Kidney capillary endothelial cell (primary cell): ENCODE data around the gene PTPRN2.
"Not testable (repeated sequence)": the region's sequence is repeated elsewhere in the genome, so short reads cannot be mapped to it uniquely, and the experiment has no call there.

ENCODE experiments used
- DNase-seq: peaks from one replicate; pipeline ENCODE4 v3.0.0-alpha.2; 2018; ENCODE audit warnings: low spot score

The PTPRN2 gene

GRCh38 chr7:158550886-158551452, 36.7 kb downstream of the PTPRN2 start:
- no peak for DNase-seq

- no peak for DNase-seq
Observed at GRCh38 chr7:158550394-158550700, 37.3 kb downstream of the PTPRN2 start.

- DNase-seq: peak; percentile 53
Observed at GRCh38 chr7:158549616-158550393, 37.8 kb downstream of the PTPRN2 start.

DNA sequence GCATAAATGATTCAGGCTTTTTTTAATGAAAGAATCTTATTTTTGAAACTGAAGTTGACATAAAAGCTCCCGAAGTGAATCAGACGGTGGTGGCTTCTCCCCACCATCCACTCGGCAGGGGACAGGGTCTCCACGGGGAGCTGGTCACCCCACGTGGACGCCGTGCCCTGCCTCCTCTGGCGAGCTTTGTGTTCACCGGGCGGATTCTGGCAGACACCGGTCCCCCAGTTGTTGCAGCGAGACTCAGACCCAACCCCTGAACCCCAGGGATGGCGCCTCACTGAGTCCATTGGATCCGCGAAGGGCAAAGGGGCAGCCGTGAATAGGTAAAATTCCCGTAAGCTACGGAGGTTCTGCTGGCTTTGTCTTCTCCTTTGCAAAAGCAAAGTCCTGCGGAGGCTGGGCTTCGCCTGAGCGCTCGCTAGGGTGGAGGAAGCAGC, 38.4 kb downstream of the PTPRN2 start:
- DNase-seq: no peak

- no peak for DNase-seq
Observed at GRCh38 chr7:158548726-158549125, 38.9 kb downstream of the PTPRN2 start.

GRCh38 chr7:158547817-158548216, 39.8 kb downstream of the PTPRN2 start:
- no peak for DNase-seq

- no peak for DNase-seq
Observed at GRCh38 chr7:158546626-158547025, 41.0 kb downstream of the PTPRN2 start.

- no peak for DNase-seq
Observed at GRCh38 chr7:158546214-158546613, 41.4 kb downstream of the PTPRN2 start.

GRCh38 chr7:158544708-158545107, 42.9 kb downstream of the PTPRN2 start:
- DNase-seq: no peak

DNA sequence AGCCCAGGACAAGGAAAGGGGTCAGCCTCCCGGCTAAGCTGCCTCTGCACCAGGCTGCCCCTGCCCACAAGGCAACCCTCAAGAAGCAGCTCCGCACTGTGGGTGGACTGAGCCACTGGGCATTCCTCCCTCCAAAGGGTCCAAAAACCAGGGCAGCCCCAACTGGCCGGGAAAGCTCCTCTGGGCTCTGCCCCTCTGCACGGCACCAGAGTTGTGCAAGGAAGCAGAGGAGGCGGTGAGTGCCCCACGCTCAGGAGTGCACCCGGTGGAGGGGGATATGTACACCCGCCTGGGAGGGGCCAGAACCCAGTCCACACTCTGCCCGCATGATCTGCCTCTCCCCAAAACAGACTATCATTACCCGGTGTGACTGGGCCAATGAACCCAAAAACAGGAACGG, 43.8 kb downstream of the PTPRN2 start:
- no peak for DNase-seq

DNA sequence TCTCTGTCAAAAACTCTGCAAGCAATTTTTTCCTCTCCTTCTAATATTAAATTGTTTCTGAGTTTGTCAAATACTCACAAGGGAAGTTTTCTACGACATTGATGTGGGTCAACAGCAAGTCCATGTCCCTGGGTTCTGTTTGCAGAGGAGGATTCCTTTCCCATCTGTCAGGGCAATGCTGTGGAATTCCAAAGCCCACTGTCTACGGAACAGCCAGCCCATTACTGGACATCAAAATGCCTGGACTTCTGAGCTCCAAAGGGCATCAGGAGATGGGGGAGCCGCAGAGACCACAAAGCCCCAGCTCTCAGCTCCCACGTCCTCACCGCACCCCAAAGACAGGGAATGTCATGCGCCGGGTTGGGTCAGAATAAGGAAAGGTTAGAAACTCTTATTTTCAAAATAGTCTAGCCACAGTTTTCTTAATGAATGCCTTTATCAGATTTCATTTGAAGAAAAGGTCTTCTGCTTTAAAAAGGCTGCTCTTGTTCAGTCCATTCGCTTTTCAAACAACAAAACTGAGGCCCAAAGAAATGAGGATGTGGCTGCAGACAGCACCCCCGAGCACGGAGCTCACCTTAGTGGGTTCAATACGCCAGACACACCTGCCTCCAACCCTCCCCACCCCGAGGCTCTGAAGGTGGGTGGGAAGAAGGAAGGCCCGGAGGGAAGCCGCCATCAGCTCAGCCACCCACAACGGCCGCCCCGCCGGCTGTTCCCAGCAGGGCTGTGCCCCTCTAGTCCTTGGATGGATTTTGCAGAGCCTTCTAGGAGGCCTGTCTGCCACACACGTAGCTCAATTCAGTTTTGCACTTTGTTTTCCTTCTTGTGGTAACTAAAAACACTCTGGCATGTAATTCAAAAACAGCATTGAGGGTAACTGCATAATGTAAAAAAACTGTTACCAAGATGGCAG, 44.7 kb downstream of the PTPRN2 start:
- no peak for DNase-seq

GRCh38 chr7:158541346-158542010, 46.1 kb downstream of the PTPRN2 start:
- DNase-seq: no peak

- DNase-seq: no peak
Observed at GRCh38 chr7:158539711-158540146, 47.9 kb downstream of the PTPRN2 start.

- no peak for DNase-seq
Observed at GRCh38 chr7:158538156-158538946, 49.3 kb downstream of the PTPRN2 start.

DNA sequence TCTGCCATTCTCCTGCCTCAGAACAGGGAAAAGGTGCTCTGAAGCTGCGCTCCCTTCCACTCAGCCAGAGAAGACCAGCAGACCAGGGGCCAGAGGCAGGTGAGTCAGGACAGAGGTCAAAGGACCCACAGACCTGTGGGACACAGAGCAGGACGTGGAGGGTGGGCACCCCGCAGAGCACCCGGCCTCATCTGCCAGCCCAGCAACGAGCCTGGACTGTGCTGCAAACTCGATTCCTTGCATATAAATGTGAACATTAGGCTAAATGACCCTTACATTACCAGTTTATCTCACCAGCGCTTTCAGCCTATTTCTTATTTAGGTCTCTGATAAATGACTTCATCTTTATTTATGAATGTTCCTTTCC, 50.1 kb downstream of the PTPRN2 start:
- DNase-seq: no peak

DNA sequence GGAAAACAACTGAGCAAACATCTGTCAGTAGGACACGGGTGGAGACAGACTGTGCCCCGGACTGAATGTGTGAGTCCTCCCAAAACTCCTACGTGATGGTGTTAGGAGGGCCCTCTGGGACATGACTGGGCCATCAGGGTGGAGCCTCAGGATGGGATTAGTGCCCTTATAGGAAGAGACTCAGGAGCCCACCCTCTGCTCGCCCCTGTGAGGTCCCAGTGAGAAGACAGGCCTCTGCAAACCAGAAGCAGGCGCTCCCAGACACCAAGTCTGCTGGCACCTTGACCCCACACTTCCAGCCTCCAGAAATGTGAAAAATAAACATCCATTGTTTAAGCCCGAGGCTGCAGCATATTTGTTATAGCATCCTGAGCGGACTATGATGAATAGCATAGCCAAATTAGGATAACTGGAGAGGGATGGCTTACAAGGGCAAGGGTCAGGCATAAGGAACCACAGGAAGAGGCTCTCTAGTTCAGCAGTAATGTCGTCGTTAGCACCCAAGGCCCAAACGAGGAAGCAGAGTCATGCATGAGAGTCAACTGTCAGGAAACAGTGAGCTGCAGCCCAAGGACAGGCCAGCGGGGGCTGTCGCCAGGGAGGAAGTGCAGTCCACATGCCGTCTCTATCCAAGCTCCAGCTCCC, 50.6 kb downstream of the PTPRN2 start:
- peak; percentile 97 for DNase-seq

DNA sequence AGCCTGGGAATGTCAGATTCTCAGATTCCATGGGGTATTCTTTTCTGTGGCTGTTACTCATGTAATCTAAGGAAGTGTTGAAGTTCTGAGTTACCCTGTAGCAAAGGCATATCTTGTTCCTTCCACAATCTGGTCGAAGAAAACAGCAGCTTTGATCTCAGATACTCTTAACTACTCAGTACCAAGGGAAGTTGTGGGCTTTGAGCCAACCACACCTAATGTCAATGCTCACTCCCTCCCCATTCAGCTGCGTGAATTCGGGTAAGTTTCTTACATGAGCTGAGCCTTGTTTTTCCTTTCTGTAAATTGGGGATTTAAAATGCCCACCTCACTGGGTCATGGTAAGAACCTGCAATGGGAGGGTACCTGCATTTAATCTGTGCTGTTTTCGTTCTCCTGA, 52.5 kb downstream of the PTPRN2 start:
- no peak for DNase-seq

DNA sequence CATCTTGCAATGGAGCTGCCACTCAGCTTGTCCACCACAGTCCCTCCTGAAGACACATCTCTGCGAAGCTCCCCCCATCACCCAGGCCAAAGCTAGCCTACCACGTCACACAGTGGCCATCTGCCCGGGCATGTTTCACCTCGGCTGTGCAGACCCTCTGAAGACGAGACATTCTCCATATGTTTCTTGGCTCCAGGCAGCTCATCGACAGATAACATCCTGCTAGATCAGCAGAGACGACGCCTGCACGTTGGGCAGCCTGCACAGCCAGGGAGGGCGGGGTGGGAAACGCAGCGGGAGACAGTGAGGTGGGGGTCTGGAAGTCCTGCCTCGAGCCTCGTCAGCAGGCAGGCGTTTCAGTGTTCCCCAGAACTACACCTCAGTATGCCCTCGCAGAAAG, 53.0 kb downstream of the PTPRN2 start:
- no peak for DNase-seq

DNA sequence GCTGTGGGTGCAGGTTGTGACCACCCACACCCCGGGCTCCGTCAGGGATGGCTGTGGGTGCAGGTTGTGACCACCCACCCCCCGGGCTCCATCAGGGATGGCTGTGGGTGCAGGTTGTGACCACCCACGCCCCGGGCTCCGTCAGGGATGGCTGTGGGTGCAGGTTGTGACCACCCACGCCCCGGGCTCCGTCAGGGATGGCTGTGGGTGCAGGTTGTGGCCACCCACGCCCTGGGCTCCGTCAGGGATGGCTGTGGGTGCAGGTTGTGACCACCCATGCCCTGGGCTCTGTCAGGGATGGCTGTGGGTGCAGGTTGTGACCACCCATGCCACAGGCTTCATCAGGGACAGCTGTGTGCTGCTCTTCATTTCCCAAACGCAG, 53.5 kb downstream of the PTPRN2 start:
- DNase-seq: not testable (repeated sequence)

DNA sequence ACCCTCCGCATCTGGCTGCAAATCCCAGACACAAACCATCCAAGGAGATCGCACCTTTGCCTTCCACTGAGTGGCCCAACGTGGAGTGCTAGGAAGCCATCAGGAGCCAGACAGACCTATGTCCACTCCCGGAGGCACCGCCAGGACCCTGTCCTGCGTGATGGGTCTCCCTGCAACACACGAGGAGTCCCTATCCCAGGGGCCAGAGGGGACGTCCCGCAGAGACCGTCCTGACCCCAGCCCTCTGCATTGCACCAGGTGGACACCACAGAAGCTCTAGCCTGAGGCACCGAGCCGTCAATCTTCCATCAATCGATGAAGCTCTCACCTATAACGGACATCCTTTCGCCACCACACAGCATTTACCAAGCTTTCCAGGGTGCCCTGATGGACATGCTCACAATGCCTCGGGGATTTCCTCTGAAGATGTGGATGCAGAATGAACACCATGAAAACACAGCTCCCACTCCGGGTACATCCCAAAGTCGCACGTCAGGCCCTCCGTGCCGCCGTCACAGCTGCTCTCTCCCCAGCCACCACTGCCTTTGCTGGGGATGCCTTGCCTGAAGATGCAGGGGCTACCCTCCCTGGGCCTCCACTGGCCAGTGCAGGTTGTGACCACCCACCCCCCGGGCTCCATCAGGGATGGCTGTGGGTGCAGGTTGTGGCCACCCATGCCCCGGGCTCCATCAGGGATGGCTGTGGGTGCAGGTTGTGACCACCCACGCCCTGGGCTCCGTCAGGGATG, 54.1 kb downstream of the PTPRN2 start:
- no peak for DNase-seq
